RCC 7860 (cell line): Measurements from ENCODE around the gene DCUN1D2.

Experiments used
- DNase-seq: peaks from one replicate; pipeline ENCODE4 v3.0.0-alpha.2; 2015; ENCODE audit warnings: low spot score
- FAIRE-seq: peaks from 2 replicates; lab custom pipeline; 2012; peaks lifted over from hg19 to GRCh38; lab: Jason Lieb, UNC

The DCUN1D2 gene

GRCh38 chr13:113428469-113428865 is 62.0 kb downstream of the DCUN1D2 start:
- DNase-seq = no peak
- FAIRE-seq = no peak

GRCh38 chr13:113427562-113428468 is 62.7 kb downstream of the DCUN1D2 start:
- FAIRE-seq (no peak), DNase-seq (no peak)

- FAIRE-seq (no peak), DNase-seq (no peak)
Observed at GRCh38 chr13:113426591-113426986, 63.9 kb downstream of the DCUN1D2 start.

DNA sequence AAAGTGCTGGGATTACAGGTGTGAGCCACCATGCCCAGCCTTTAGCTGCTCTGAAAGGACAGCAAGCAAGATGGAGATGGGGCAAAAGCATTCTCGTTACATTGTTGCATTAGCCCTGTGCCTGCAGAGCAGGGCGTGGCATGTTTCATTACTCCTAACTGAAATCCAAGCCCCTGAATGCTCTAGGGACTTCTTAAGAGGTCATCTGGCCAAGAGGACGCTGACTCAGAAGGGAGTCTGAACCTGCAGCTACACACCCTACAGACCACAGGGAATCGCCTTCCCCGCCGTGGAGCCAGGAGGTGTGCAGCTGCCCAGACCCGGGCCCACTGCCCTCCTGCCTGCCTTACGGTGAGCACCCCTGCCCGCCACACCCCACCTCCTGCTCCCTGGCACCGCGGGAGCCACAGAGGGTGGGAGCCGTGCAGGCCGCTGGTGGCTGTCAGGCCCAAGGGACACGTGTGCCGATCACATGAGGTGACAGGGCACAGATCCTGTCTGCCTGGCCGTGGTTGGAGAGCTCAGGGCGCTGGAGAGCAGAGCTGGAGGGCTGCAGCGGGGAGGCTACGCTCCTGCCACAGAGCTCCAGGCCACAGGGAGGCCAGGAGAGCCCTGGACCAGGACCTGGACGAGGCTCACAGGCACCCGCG is 64.4 kb downstream of the DCUN1D2 start:
- FAIRE-seq = no peak
- no peak for DNase-seq

GRCh38 chr13:113423520-113424163 is 66.9 kb downstream of the DCUN1D2 start:
- no peak for DNase-seq
- FAIRE-seq = no peak

GRCh38 chr13:113422807-113423519 is 67.5 kb downstream of the DCUN1D2 start:
- no peak for FAIRE-seq
- DNase-seq = no peak

GRCh38 chr13:113421673-113422270 is 68.7 kb downstream of the DCUN1D2 start:
- DNase-seq (no peak), FAIRE-seq (no peak)

DNA sequence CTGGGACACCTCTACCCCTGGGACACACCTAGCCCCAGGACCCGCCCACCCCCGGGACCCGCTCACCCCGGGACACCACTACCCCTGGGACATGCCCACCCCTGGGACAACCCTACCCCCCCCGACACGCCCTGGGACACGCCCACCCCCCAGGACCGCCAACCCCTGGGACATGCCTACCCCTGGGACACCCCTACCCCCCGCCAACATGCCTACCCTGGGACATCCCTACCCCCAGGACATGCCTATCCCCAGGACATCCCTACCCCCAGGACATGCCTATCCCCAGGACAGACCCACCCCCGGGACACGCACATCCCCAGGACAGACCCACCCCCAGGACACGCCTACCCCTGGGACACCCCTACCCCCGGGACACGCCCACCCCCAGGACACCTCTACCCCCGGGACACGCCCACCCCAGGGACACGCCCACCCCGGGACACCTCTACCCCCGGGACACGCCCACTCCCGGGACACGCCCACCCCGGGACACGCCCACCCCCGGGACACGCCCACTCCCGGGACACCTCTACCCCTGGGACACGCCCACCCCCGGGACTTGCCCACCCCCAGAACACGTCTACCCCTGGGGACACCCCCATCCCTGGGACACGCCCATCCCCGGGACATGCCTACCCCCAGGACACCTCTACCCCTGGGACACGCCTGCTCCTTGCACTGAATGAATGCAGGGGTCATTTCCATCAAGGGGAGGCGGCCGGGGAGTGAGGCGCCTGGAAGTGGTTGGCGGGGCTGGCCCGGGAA is 69.5 kb downstream of the DCUN1D2 start:
- no peak for DNase-seq
- no peak for FAIRE-seq

GRCh38 chr13:113420232-113420631 is 70.3 kb downstream of the DCUN1D2 start:
- no peak for DNase-seq
- FAIRE-seq = no peak

DNA sequence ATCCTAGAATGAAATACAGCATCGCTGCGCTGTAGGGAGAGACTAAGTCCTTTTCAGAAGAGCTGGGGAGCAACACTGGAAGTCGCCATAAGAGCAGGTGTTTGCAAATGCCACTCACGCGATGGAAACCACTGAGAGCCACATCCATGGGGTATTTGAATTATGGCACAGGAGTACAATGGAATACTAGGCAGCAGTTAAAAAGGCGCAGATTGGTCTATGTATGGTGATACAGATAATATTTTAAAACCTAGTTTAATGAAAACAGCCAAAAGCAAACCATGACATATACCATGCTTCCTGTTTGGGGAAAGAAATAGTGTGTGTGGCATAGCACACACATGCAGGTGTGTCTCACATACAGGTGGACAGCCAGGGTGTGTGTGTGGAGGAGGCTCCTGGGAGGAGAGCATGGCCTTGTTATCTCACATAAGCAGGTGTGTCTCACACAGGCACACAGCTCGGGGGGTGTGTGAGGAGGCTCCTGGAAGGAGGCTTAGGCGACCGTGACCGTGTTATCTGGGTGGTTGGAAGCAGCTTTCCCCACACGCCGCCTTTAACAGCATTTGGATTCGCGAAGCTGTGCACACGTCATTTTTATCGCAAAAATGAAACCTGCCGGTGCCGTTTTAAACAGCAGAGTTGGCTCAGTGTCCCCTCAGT is 70.8 kb downstream of the DCUN1D2 start:
- DNase-seq = no peak

GRCh38 chr13:113418722-113419049 is 71.8 kb downstream of the DCUN1D2 start:
- no peak for DNase-seq
- FAIRE-seq = no peak

More for the DNA sequence above, 70.8 kb downstream of the DCUN1D2 start:
- no peak for FAIRE-seq

GRCh38 chr13:113417836-113418721 is 72.4 kb downstream of the DCUN1D2 start:
- FAIRE-seq (no peak), DNase-seq (no peak)

DNA sequence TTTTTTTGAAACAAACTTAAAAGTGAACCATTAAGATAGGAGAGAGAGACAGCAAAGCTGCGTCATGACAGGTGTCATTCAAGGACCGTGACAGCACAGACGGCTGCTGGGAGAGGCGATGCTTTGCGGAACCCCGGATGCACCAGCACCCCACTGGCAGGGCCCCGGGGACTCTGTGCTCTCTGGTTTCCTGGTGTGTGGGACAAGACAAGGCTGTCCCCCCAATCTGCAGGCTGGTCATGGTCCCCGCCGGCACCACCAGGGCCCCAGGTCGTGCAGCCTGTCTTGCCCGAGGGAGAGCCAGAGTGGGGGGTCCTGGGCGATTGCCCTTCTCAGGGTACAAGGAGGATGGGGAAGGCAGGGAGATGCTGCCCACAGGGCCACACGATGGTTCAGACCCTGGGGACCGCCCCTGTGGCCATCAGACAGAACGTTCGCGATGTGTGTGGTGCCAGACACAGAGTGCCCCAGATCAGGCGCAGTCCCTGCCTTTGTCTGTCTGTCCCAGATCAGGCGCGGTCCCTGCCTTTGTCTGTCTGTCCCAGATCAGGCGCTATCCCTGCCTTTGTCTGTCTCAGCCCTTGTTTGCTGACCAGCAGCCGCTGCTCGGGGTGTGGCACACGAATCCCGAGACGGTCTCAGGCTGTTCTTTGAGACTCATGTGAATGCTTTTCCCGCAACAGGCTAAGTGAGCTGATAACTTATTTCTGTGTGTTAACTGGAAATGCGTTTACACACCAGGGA is 73.3 kb downstream of the DCUN1D2 start:
- FAIRE-seq (no peak), DNase-seq (no peak)

- FAIRE-seq = no peak
- DNase-seq = no peak
Observed at GRCh38 chr13:113415825-113416224, 74.7 kb downstream of the DCUN1D2 start.

DNA sequence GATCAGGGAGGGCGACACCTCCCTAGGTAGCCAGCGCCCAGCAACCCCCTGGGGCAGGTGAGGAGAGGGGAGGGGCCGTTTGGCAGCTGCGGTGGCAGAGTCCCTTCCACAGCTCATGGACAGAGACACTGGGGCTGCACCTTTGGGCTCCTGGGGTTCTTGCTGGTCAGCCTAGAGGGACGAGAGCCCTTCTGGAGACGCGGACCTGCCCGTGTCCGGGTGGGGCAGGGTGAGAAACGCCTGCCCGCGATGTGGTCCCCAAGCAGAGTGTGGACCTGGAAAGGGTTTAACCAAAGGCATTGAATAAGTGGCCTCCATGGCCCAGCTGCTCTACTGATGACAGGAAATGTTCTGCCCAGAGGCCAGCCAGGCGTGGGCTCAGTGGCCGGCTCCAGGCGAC is 75.5 kb downstream of the DCUN1D2 start:
- DNase-seq (no peak), FAIRE-seq (no peak)

GRCh38 chr13:113414335-113414734 is 76.2 kb downstream of the DCUN1D2 start:
- no peak for FAIRE-seq
- no peak for DNase-seq

- FAIRE-seq (no peak), DNase-seq (no peak)
Observed at GRCh38 chr13:113413898-113414282, 76.6 kb downstream of the DCUN1D2 start.
